Measurements from ENCODE around the gene ZMYND8.

- TF ChIP-seq CTCF (IDR thresholded peaks at IDR 0.05), result no peak
- no peak for TF ChIP-seq POLR2A (IDR thresholded peaks at IDR 0.05)
Measured at GRCh38 chr20:47183367-47183766, 173.1 kb downstream of the ZMYND8 start.
